Activated T-cell treated with anti-CD3 and anti-CD28 coated beads, Interleukin-2, amount 50 U/mL, for 24 hours (primary cell): ENCODE measurements around the gene VPS4A.
A peak's percentile ranks its signal among the peaks of the same experiment; 100 is the strongest.

Experiments
- DNase-seq: peaks from one replicate; pipeline ENCODE4 v3.0.0-alpha.2; 2020
- H3K27ac Mint-ChIP-seq: 2 replicates; pipeline ENCODE4 v1.8.0; 2020; ENCODE audit warnings: mild to moderate bottlenecking, mixed read lengths
- H3K27me3 Mint-ChIP-seq: 2 replicates; pipeline ENCODE4 v1.8.0; 2020; ENCODE audit warnings: mixed read lengths
- H3K36me3 Mint-ChIP-seq: 2 replicates; pipeline ENCODE4 v1.8.0; 2020; ENCODE audit warnings: low read depth, mixed read lengths
- H3K4me1 Mint-ChIP-seq: 2 replicates; pipeline ENCODE4 v1.8.0; 2020; ENCODE audit warnings: low read depth, mixed read lengths
- H3K4me3 Mint-ChIP-seq: 2 replicates; pipeline ENCODE4 v1.8.0; 2020; ENCODE audit warnings: mild to moderate bottlenecking, moderate library complexity, mixed read lengths
- H3K9me3 Mint-ChIP-seq: 2 replicates; pipeline ENCODE4 v1.8.0; 2020; ENCODE audit warnings: mixed read lengths

VPS4A gene

GRCh38 chr16:69316595-69317034, 5.5 kb downstream of the VPS4A start:
- Mint-ChIP-seq H3K36me3 (peaks cover 90% of the 10 kb centered on the region), H3K27ac (peak overlapping the region; percentile 66), H3K4me1 (peaks cover 25% of the 10 kb centered on the region), H3K27me3 (no peaks in the 10 kb centered on the region), H3K4me3 (no peak overlapping the region), H3K9me3 (no peaks in the 10 kb centered on the region)
- peak; percentile 24 for DNase-seq

GRCh38 chr16:69318177-69318910, 7.2 kb downstream of the VPS4A start:
- peak; percentile 27 for DNase-seq
- Mint-ChIP-seq H3K4me1 (peaks cover 19% of the 10 kb centered on the region), H3K27ac (peak overlapping the region; percentile 47), H3K27me3 (no peaks in the 10 kb centered on the region), H3K9me3 (no peaks in the 10 kb centered on the region), H3K4me3 (no peak overlapping the region), H3K36me3 (peaks cover 96% of the 10 kb centered on the region)

- Mint-ChIP-seq H3K9me3 (no peaks in the 10 kb centered on the region), H3K27me3 (no peaks in the 10 kb centered on the region), H3K4me1 (peaks cover 13% of the 10 kb centered on the region), H3K4me3 (no peak overlapping the region), H3K27ac (no peak overlapping the region), H3K36me3 (peaks cover 96% of the 10 kb centered on the region)
- DNase-seq: peak; percentile 27
Measured at GRCh38 chr16:69318911-69319289, 7.8 kb downstream of the VPS4A start.

GRCh38 chr16:69319381-69319780, 8.2 kb downstream of the VPS4A start:
- Mint-ChIP-seq H3K4me1 (peaks cover 14% of the 10 kb centered on the region), H3K4me3 (no peak overlapping the region), H3K36me3 (peaks cover 96% of the 10 kb centered on the region), H3K27me3 (no peaks in the 10 kb centered on the region), H3K27ac (peak overlapping the region; percentile 23), H3K9me3 (no peaks in the 10 kb centered on the region)
- peak; percentile 21 for DNase-seq

- H3K36me3 Mint-ChIP-seq: peaks cover 96% of the 10 kb centered on the region
- H3K9me3 Mint-ChIP-seq: no peaks in the 10 kb centered on the region
- no peak overlapping the region for H3K4me3 Mint-ChIP-seq
- peak overlapping the region; percentile 23 for H3K27ac Mint-ChIP-seq
- peaks cover 17% of the 10 kb centered on the region for H3K4me1 Mint-ChIP-seq
- no peaks in the 10 kb centered on the region for H3K27me3 Mint-ChIP-seq
- DNase-seq: peak; percentile 26
Measured at GRCh38 chr16:69319826-69320739, 8.9 kb downstream of the VPS4A start.

- no peaks in the 10 kb centered on the region for H3K27me3 Mint-ChIP-seq
- H3K9me3 Mint-ChIP-seq: no peaks in the 10 kb centered on the region
- H3K36me3 Mint-ChIP-seq: peaks cover 96% of the 10 kb centered on the region
- DNase-seq: peak; percentile 18
- H3K27ac Mint-ChIP-seq: peak overlapping the region; percentile 80
- H3K4me3 Mint-ChIP-seq: no peak overlapping the region
- peaks cover 20% of the 10 kb centered on the region for H3K4me1 Mint-ChIP-seq
Measured at GRCh38 chr16:69320740-69321073, 9.6 kb downstream of the VPS4A start.

GRCh38 chr16:69321080-69321479, 9.9 kb downstream of the VPS4A start:
- H3K4me3 Mint-ChIP-seq: no peak overlapping the region
- H3K27me3 Mint-ChIP-seq: no peaks in the 10 kb centered on the region
- peaks cover 23% of the 10 kb centered on the region for H3K4me1 Mint-ChIP-seq
- no peaks in the 10 kb centered on the region for H3K9me3 Mint-ChIP-seq
- peaks cover 96% of the 10 kb centered on the region for H3K36me3 Mint-ChIP-seq
- H3K27ac Mint-ChIP-seq: peak overlapping the region; percentile 80
- peak; percentile 22 for DNase-seq

- Mint-ChIP-seq H3K36me3 (peaks cover 96% of the 10 kb centered on the region), H3K27ac (peak overlapping the region; percentile 12), H3K4me3 (no peak overlapping the region), H3K27me3 (no peaks in the 10 kb centered on the region), H3K9me3 (no peaks in the 10 kb centered on the region), H3K4me1 (peaks cover 36% of the 10 kb centered on the region)
- no peak for DNase-seq
Measured at GRCh38 chr16:69322343-69322742, 11.2 kb downstream of the VPS4A start.

GRCh38 chr16:69323415-69323814, 12.3 kb downstream of the VPS4A start:
- Mint-ChIP-seq H3K4me3 (no peak overlapping the region), H3K27ac (peak overlapping the region; percentile 12), H3K36me3 (peaks cover 99% of the 10 kb centered on the region), H3K9me3 (no peaks in the 10 kb centered on the region), H3K27me3 (no peaks in the 10 kb centered on the region), H3K4me1 (peaks cover 43% of the 10 kb centered on the region)
- no peak for DNase-seq

GRCh38 chr16:69324013-69324531, 12.9 kb downstream of the VPS4A start:
- H3K4me3 Mint-ChIP-seq: no peak overlapping the region
- no peaks in the 10 kb centered on the region for H3K27me3 Mint-ChIP-seq
- no peaks in the 10 kb centered on the region for H3K9me3 Mint-ChIP-seq
- peaks cover 50% of the 10 kb centered on the region for H3K4me1 Mint-ChIP-seq
- DNase-seq: no peak
- peaks cover 100% of the 10 kb centered on the region for H3K36me3 Mint-ChIP-seq
- H3K27ac Mint-ChIP-seq: no peak overlapping the region

GRCh38 chr16:69324585-69325253, 13.6 kb downstream of the VPS4A start:
- no peak for DNase-seq
- Mint-ChIP-seq H3K27ac (peak overlapping the region; percentile 81), H3K4me3 (no peak overlapping the region), H3K4me1 (peaks cover 54% of the 10 kb centered on the region), H3K27me3 (no peaks in the 10 kb centered on the region), H3K36me3 (peaks cover 100% of the 10 kb centered on the region), H3K9me3 (no peaks in the 10 kb centered on the region)

GRCh38 chr16:69325784-69326171, 14.6 kb downstream of the VPS4A start:
- Mint-ChIP-seq H3K4me3 (peak overlapping the region; percentile 87), H3K9me3 (no peaks in the 10 kb centered on the region)

GRCh38 chr16:69326172-69326873, 15.2 kb downstream of the VPS4A start:
- peak; percentile 29 for DNase-seq
- H3K36me3 Mint-ChIP-seq: peaks cover 88% of the 10 kb centered on the region
- no peaks in the 10 kb centered on the region for H3K27me3 Mint-ChIP-seq
- H3K4me1 Mint-ChIP-seq: peaks cover 55% of the 10 kb centered on the region
- no peaks in the 10 kb centered on the region for H3K9me3 Mint-ChIP-seq
- peak overlapping the region; percentile 81 for H3K27ac Mint-ChIP-seq
- H3K4me3 Mint-ChIP-seq: peak overlapping the region; percentile 87

More at GRCh38 chr16:69325784-69326171, 14.6 kb downstream of the VPS4A start:
- peak; percentile 29 for DNase-seq
- H3K27me3 Mint-ChIP-seq: no peaks in the 10 kb centered on the region
- peaks cover 91% of the 10 kb centered on the region for H3K36me3 Mint-ChIP-seq
- peaks cover 54% of the 10 kb centered on the region for H3K4me1 Mint-ChIP-seq
- H3K27ac Mint-ChIP-seq: peak overlapping the region; percentile 81
